HPDE6-E6E7 (cell line): Measurements from ENCODE around the gene PCCA.
"Not testable (repeated sequence)": the region's sequence is repeated elsewhere in the genome, so short reads cannot be mapped to it uniquely, and the experiment has no call there.

Experiments used
- DNase-seq: peaks from one replicate; pipeline ENCODE4 v3.0.0; 2011; ENCODE audit warnings: missing footprints; ENCODE audit errors: extremely low spot score

The PCCA gene

DNA sequence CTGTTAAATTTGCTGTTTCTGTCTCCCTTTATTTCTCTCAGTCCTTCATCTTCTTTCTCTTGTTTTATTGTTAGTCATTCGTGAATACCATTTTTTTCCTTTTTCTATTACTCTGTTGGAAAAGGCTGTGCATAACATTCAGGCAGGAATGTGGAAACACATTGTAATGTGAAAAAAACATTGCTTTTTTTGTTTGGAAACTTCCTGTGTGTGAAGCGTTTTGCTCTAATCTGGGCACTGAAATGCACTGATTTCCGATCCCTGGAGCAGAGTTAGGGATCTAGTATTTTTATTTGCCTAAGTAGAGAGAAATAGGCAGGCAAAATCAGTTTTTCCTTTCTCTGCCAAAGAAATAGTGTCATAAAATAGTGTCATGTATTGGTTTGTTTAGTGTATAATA, 155.5 kb downstream of the PCCA start:
- no peak for DNase-seq

DNA sequence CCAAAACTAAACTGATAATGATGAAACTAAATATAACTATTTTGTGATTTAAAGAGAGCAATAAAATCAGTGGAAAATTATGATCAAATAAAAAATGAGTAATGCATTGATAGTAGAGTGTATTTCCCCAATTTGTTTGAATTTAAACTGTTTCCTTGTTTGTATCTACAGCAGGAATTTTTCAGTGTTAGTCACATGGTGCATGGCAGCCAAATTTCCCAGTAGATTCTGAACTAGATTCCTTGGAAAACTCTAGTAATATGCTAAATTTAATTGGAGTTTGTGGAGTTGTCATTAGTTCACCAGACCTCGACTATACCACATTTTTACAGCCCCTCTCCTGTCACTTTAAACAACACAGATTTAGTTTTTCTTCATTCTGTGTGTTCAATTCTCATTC, 156.2 kb downstream of the PCCA start:
- no peak for DNase-seq

DNA sequence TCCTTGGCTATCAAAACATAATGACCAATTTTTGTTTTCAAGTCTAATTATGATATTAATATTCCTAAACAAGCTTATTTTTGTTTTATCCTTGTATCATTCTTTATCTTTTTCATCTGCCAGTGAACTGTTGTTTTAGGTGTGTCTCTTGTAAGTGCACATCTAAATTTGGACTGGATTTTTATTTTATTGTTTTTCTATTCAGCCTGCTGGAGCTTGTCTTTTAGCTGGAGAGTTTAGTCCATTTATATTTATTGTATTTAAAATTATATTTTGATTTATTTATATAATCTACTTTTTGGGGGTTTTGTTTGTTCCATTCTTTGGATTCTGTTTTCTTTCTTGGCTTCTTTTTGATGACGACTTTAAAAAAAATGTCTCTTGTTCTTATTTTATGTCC, 159.0 kb downstream of the PCCA start:
- DNase-seq = no peak

DNA sequence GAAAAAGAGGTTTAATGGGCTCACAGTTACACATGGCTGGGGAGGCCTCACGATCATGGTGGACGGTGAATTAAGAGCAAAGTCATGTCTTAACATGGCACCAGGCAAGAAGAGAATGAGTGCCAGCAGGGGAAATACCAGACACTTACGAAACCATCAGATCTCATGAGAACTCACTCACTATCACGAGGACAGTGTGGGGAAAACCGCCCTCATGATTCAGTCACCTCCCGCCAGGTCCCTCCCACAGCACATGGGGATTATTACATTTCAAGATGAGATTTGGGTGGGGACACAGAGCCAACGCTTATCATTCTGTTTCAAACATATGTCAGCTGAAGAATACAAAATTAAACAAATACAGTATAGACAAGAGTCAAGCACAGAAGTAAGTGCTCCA, 165.1 kb downstream of the PCCA start:
- no peak for DNase-seq

DNA sequence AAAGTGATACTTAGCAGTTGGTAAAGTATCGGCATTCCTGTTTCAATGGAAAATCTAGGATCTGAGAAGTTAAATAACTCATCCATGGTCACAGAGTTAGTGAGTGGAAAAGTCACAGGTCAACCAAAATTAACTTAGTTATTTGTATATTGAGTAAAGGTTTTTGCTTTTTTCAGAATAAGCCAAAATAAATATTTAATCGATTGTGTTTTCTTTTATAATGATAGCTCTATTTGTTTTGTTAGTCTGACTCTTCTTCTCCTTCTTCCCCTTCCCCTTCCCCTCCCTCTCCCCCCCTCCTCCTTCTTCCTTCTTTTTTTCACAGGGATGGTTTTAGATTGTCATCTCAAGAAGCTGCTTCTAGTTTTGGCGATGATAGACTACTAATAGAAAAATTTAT, 173.5 kb downstream of the PCCA start:
- DNase-seq = no peak

DNA sequence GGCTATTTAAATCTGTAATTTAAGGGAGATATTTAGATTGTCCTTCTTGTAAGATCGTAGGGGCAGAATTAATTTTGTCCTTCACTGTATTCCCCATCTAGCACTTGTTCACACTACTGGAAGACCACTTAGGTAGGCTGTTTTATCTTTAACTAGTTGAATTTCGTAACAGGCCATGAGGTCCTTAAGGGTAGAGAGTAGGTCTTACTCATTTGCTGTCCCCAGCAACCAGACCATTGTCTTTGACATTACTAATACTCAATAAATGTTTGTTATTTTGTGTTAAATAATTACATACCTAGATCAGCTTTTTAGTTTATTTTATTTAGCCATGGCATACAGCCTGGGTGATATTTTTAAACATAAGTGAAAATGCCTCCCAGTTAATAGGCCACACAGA, 177.1 kb downstream of the PCCA start:
- DNase-seq = no peak

DNA sequence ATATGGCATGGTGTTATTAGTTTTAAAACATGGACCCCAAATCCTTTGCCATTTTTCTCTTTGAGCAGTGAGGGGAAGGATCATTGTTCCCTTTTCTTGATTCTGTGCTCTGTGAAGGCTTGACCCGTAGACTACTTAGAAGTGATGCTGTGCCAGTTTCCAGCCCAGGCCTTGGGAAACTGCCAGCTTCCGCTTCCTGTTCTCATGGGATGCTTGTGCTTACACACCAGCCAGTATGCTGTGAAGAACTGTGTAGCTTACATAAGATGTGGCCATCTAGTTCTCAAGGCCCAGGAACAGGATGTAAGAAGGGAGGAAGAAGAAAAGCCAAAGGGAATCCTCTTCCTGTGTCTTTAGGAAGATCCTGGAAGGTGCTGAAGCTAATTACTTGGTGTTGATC, 180.9 kb downstream of the PCCA start:
- DNase-seq = no peak

DNA sequence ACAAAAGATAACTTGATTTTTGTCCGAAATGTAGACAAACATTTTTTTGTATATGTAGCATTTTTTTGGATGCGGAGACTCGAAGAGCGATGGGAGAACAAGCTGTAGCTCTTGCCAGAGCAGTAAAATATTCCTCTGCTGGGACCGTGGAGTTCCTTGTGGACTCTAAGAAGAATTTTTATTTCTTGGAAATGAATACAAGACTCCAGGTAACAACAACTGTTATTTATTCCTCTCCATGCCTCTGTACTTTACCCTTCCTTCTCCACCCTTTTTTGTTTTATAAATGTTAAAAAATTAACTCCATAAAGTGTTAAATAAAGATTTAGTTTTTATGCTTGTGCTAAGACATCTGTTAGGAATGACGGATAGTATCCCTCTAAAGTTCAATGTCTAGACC, 184.2 kb downstream of the PCCA start:
- DNase-seq = no peak

DNA sequence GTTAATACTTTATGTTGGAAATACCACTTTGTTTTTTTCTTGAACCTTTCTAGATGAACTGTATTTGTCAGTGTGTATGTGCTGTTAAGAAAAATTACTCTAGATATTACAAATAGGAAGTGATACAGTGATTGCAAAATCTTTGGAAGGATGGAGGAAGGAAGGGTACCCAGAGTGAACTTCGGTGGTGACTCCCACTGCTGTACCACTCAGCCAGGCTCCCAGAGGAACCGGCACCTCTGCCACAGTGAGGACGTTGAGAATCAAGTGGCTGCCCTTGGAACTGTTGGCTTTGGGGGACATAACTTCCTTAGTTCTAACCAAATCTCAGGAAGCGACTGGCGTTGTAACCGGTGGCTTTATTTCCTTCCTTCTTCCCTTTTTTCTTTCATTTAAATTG, 184.7 kb downstream of the PCCA start:
- no peak for DNase-seq

DNA sequence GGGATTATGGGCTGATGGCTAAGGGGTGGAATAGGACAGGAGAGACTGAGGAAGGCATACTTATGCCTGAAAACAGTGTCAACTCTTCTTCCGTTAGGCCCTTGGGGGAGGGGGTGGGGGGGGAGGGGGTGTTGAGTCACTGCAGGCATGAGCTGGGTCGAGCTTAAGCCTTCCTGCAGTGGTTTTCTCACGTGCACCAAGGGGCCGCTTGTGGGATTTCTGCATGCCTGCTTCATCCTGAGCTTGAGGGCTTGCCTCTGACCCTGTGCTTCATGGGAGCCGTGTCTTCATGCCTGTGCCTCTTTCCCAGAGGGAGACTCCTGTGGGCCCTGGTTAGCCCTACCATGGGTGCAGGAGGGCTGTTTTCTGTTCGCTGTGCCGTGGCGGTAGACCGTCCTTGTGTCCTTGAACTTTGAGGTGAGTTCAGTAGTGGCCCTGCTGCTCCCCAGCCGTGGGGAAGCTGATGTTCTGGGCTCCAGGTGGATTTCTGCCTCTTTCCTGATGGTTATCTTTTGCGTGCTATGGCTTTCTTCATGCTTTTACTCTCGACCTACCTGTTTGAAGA, 186.1 kb downstream of the PCCA start:
- peak; percentile 10 for DNase-seq

DNA sequence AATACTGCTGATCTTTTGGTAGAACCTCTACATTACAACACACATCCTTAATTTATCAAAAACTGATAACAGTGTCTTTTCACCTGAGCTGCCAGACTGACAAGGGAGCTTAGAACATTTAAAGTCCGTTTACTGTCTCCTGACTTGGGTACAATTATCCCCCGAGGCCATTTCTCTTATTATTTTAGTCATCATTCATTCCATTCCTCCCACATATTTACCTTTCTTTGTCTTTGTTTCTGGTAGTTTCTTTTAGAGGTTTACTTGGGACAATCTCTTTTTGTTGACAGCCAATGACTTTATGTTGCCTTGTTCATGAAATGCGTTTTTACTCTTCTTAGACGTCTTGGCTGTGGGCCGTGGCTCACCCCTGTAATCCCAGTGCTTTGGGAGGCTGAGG, 186.9 kb downstream of the PCCA start:
- DNase-seq = peak; percentile 27

DNA sequence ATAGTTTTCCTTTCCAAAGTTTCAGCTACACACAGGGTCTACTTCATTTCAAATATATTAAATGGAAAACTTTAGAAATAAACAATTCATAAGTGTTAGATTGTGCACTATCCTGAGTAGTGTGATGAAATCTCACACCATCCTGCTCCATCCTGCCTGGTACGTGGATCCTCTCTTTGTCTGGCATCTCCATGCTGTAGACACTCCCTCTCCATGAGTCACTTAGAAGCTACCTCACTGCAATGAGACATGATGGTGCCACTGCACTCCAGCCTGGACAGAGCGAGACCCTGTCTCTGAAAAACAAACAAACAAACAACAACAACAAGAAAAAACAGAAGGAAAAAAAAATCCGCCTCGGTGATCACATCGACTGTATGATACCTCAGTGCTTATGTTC, 191.8 kb downstream of the PCCA start:
- peak; percentile 11 for DNase-seq

DNA sequence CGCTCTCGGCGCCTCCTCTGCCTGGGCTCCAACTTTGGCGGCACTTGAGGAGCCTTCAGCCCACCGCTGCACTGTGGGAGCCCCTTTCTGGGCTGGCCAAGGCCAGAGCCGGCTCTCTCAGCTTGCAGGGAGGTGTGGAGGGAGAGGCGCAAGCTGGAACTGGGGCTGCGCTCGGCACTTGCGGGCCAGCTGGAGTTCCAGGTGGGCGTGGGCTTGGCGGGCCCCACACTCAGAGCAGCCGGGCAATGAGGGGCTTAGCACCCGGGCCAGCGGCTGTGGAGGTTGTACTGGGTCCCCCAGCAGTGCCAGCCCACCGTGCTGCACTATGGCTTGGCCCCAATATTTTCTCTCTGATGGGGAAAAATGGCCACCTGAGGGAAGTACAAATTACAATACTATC, 193.4 kb downstream of the PCCA start:
- DNase-seq = not testable (repeated sequence)

DNA sequence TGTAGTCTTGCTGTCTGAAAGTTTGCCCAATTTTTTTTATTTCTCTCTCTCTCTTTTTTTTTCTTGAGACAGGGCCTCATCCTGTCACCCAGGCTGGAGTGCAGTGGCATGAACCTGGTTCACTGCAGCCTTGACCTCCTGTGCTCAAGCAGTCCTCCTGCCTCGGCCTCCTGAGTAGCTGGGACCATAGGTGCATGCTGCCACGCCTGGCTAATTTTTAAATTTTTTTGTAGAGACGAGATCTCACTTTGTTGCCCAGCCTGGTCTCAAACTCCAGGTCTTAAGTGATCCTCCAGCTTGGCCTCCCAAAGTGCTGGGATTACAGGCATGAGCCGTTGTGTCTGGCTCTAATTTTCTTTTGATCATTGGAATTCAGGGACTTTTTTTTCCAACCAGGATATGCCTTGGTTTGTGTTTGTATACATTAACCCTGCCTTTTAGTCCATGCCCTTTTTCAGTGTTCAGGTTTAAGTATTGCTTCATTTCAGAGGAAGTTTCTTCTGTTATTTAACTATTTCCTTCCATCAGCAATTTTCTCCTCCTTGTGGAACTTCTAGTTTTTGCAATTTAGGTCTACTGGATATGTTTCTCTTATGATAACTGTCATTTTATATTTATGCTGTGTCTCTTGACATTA, 201.4 kb downstream of the PCCA start:
- DNase-seq = no peak

DNA sequence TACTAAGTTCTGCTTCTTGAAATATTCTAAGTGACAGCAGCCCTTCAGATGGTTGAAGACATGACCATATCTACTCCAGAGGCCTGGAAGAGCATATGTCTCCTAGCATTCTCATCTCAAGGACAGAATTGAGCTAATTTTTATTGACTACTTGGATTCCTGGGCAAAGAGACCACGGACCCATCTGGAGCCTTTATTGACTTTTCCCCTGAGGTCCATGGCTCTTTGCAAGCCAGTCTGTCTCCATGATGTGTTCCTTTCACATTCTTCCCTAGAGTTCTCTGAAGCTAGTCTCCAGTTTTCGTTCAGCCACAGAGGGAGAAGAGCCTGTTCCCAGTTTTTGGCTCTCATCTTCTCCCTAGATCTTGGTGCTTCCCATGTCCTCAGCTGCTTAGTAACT, 202.7 kb downstream of the PCCA start:
- no peak for DNase-seq

DNA sequence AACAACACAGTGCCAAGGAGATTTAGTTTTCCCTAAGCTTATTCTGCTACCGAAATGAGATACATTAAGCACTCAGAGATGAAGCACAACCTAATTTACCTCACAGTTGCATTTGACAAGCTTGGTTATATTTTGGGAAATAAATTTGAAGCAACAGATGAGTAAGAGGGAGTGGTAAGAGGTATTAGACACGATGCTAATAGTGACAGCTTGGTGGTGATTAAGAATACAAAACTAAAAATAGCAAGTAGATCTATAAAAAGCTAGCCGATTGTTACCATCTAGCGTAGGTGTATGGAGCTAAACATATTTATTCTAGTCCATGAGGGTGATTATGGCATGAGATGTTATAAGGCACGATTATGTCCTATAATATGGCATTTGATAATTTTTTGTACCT, 208.5 kb downstream of the PCCA start:
- no peak for DNase-seq

DNA sequence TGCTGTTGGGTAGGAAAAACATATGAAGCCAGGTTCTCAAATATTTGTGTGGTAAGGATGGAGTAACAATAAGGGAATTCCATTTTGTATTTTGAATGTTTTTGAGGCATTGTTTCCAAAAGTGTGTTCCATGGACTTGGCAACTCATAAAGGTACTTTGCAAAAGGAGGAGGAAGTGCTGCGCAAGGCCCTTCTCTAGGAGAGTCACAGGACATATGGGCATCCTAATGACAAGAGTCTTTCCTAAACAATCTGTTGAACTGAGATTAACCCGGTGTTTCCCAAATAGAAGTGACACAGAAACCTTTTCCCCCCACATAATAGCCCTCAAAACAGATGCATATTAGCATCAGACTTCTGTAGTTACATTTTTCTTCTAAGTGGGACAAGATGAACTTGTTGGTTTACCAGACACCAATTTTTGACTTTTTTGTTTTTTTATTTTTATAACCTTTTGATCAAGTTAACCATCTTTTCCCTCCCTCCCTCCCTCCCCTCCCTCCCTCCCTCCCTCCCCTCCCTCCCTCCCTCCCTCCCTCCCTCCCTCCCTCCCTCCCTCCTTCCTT, 209.3 kb downstream of the PCCA start:
- DNase-seq = no peak

DNA sequence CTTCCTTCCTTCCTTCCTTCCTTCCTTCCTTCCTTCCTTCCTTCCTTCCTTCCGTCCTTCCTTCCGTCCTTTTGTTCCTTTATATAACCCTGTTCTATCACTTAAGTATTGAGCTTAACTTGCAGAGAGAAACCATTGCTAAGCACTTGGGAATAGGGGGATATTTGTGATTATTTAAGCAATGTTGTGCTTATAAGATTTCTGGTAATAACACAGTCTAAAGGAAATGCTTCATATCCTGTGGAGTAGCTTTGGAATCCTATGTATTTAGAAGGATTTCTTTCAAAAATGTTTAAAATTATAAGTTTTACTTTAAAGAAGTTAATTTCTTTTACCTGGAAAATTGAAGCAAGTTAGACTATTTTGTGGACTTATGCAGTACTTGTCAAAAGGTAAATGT, 209.8 kb downstream of the PCCA start:
- DNase-seq = no peak

DNA sequence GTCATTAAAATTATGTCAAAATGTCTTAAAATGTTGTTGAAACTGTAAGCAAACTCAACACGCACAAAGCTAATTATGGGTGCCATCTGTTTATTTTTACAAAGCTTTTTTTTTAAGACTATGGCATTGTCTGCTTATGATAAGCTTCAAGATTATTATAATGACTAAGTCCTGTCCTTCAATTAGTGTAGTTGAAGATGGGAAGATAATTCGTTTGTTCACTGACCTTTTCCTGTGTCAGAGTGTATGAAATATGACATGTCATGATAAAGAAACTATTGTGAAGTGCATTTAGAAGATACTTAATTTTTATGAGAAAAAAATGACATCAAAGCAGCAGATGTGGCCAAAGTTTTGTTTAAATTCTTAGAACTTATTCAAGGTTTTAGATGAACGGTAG, 211.3 kb downstream of the PCCA start:
- DNase-seq = no peak

DNA sequence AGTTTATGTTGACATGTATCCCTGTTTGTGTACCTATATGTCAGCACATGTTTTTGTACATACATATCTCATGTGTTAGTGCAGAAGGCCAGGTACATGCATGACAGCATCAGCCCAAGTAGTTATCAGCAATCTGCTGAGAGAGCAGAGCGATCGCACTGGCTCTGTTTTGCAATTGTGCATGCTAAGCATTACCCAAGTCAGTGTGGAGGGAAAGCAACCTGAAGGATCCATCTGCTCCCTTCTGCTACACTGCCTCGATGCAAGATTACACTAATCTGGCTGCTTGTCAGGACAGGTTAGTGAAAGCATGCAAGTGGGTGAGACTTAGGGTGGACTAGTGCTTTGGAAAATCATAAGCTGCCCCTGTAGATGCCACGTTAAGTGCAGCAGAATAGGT, 211.8 kb downstream of the PCCA start:
- DNase-seq = no peak

DNA sequence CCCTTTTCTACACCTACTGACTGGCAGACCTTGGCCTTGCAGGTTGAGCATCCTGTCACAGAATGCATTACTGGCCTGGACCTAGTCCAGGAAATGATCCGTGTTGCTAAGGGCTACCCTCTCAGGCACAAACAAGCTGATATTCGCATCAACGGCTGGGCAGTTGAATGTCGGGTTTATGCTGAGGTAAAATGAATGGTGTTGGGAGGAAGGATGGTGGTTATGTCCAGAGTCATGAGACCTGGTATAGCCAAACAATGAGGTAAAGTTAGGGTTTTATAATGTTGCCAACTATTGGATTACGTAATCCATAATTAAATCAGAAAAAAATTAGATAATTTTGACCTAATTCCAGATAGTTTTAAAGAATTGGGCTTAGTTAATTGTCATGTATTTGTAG, 212.5 kb downstream of the PCCA start:
- DNase-seq = no peak

DNA sequence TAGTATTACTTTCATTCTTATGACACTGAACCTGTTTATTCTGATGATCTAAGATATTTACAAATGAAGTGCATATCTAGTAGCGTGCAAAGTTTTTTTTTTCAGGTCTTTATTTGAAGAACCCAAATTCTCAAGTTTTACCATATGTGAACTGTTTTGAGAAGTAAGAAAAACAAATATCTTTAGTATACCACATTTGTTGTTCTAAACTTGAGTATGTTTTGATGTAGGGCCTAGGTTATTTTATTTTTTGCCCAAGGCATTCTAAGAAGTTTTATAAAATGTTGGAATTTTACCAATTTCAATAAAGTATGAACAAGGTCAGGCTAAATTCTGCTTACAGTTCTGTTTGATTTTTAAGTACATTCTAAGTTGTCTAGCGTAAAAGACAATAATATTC, 213.5 kb downstream of the PCCA start:
- no peak for DNase-seq

DNA sequence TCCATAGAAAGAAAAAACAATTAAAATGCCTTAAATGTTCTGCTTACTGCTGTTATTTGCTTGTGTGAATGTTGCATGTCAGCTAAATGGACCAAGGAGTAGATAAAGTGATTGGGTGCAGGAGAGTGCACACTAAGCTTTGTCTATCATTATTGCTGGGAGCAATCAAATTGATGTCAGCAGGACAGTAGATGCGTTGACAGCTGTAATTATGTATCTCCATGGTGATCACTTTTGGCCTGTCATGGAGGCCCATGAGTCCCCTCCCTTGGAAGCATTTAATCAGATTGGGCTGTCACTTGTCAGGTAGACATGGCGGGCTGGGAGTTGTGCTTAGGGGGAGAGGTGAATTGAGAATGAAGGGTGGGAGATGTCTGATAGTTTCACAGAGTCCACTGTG, 215.3 kb downstream of the PCCA start:
- no peak for DNase-seq

DNA sequence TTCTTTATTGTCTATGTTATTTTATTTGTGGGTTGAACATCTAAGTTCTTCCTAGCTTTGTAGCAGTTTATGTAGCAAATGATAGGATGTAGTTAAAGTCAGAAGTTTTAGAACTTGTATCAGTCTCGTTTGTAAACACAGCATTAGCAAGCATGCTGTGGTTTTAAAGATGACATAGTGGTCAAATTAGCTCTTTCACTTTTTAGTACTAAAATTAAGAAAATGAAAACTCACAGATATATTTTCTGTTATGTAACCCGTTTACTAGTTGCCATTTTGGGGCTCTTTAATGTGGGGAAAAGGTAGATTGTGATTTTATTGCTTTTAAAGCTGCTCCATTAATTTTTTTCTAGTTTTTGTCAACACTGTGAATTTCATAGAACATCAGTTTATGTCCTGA, 216.5 kb downstream of the PCCA start:
- DNase-seq = no peak
